ENCODE data around the gene TENM3.

TENM3 gene

GRCh38 chr4:182513587-182514291 is 270.5 kb downstream of the TENM3 start:
- TF ChIP-seq, protein P1, sequence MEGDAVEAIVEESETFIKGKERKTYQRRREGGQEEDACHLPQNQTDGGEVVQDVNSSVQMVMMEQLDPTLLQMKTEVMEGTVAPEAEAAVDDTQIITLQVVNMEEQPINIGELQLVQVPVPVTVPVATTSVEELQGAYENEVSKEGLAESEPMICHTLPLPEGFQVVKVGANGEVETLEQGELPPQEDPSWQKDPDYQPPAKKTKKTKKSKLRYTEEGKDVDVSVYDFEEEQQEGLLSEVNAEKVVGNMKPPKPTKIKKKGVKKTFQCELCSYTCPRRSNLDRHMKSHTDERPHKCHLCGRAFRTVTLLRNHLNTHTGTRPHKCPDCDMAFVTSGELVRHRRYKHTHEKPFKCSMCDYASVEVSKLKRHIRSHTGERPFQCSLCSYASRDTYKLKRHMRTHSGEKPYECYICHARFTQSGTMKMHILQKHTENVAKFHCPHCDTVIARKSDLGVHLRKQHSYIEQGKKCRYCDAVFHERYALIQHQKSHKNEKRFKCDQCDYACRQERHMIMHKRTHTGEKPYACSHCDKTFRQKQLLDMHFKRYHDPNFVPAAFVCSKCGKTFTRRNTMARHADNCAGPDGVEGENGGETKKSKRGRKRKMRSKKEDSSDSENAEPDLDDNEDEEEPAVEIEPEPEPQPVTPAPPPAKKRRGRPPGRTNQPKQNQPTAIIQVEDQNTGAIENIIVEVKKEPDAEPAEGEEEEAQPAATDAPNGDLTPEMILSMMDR (conservative IDR thresholded peaks at IDR 0.05): no peak
- TF ChIP-seq ZFX (IDR thresholded peaks at IDR 0.05): no peak
- H3K27ac ChIP-seq: no peak overlapping the region

DNA sequence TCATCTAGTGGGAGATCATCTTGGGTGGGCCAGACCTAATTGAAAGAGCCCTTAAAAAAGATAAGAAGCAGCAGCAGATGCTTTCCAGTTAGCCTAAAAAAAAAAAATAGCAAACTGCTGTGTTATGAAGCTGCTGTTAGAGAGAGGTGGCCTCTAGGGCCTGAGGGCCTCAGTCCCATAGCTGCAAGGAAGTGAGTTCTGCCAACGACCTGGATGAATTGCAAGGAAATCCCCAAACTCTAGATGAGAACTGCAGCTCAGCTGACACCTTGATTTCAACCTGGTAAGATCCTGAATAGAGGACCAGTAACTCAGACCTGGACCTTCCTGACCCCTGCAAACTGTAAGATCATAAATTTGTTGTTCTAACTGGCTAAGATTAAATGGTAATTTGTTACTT is 275.2 kb downstream of the TENM3 start:
- no peak overlapping the region for H3K27ac ChIP-seq
- no peak for TF ChIP-seq ZFX (IDR thresholded peaks at IDR 0.05)
- TF ChIP-seq, protein P1 (conservative IDR thresholded peaks at IDR 0.05): no peak

GRCh38 chr4:182519528-182519927 is 276.3 kb downstream of the TENM3 start:
- no peak overlapping the region for H3K27ac ChIP-seq
- TF ChIP-seq, protein P1 (conservative IDR thresholded peaks at IDR 0.05): no peak
- no peak for TF ChIP-seq ZFX (IDR thresholded peaks at IDR 0.05)

DNA sequence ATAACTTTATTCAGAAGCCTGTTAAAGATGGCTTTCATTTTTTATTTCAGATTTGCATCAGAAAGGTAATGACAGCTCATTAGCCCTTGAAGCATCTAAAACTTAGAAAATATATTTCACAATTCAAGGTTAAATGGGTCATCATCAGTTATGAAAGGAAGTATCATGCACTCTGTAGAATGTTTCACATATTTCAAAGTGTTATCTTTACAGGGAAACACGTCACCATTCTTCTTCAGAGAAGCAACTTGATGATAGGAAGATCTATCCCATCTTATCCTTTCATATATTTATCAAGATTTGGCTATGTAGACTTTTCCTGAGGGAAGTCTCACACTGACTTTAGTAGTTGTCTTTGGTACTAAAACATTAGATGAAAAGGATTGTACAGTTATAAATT is 277.8 kb downstream of the TENM3 start:
- TF ChIP-seq, protein P1 (conservative IDR thresholded peaks at IDR 0.05): no peak
- no peak for TF ChIP-seq ZFX (IDR thresholded peaks at IDR 0.05)
- no peak overlapping the region for H3K27ac ChIP-seq

- H3K27ac ChIP-seq: no peak overlapping the region
- no peak for TF ChIP-seq ZFX (IDR thresholded peaks at IDR 0.05)
- TF ChIP-seq, protein P1 (conservative IDR thresholded peaks at IDR 0.05): no peak
Measured at GRCh38 chr4:182528819-182529218, 285.6 kb downstream of the TENM3 start.

DNA sequence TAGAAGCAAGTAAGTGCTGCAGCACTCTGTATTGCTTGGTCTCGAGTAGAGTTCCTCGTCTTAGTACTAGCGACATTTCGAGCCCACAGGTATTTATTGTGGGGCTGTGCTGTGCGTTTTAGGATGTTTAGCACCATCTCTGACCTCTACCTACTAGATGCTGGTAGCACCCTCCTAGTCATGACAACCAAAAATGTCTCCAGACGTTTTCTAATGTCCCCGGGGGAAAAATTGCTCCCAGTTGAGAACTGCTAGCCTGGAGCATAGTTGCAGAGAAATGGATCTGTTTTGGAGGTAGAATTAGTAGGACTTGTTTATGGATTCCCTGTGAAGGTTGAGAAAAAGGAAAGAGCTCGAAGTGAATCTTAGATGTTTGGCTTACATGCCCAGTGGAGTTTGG is 287.2 kb downstream of the TENM3 start:
- TF ChIP-seq ZFX (IDR thresholded peaks at IDR 0.05): no peak
- TF ChIP-seq, protein P1 (conservative IDR thresholded peaks at IDR 0.05): no peak
- H3K27ac ChIP-seq: no peak overlapping the region

DNA sequence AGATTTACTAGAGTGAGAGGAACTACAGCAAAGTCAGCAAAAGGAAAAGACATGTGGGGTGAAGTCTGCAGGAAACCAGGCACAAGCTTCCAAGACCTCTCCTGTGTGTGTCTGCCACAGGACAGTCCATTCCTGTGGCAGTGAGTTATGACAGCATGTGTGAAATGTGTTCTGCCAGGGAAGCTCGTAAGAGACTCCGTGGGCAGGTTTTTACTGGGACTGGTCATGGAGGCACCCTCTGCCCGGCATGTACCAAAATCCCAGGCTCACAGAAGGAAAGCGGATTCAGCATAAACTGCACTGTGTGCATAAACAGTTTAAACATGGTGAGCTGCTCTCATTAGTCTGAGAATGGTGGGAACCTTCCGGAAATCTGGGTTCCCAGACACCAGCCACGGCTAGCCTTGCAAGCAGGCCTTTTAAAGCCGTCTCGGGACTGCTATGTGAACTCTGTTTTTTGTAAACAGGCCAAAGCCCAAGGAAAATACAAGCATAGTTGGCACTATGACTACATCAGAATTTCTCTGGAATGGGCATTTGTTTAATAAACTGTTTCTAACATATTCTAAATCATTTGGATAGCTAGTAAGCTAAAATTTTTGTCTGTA is 288.5 kb downstream of the TENM3 start:
- H3K27ac ChIP-seq: no peak overlapping the region
- TF ChIP-seq, protein P1 (conservative IDR thresholded peaks at IDR 0.05): no peak
- TF ChIP-seq ZFX (IDR thresholded peaks at IDR 0.05): no peak

All from C4-2B (cell line).